Measurements from ENCODE around the gene TRIM44.

TRIM44 gene

DNA sequence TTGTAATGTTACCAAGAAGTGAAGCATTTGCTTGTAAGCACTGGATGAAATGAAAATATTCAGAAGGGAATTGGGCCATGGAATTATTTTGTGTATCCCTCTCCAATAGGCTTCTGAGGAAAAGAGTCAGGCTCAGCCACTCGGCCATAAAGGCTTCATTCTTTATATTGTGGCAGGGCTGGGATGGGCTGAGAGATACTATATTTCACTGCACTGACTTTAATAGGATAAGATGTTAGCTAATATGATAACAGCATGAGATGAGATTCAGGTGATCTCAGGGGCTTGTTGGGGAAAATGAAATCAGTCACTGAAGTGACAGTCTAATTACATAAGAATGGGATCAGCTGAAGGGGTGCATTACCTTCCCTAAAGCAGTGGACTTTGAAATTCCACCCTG lies 7.3 kb upstream of the TRIM44 start:
- TF ChIP-seq, protein P1, sequence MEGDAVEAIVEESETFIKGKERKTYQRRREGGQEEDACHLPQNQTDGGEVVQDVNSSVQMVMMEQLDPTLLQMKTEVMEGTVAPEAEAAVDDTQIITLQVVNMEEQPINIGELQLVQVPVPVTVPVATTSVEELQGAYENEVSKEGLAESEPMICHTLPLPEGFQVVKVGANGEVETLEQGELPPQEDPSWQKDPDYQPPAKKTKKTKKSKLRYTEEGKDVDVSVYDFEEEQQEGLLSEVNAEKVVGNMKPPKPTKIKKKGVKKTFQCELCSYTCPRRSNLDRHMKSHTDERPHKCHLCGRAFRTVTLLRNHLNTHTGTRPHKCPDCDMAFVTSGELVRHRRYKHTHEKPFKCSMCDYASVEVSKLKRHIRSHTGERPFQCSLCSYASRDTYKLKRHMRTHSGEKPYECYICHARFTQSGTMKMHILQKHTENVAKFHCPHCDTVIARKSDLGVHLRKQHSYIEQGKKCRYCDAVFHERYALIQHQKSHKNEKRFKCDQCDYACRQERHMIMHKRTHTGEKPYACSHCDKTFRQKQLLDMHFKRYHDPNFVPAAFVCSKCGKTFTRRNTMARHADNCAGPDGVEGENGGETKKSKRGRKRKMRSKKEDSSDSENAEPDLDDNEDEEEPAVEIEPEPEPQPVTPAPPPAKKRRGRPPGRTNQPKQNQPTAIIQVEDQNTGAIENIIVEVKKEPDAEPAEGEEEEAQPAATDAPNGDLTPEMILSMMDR (IDR thresholded peaks at IDR 0.05; ENCODE audit: insufficient read depth, low read length, poor library complexity, severe bottlenecking) = no peak
- no peak for TF ChIP-seq EZH2phosphoT487 (conservative IDR thresholded peaks at IDR 0.05; ENCODE audit: low read length)
- Histone ChIP-seq H3K4me2 (ENCODE audit: low read depth, low read length, poor library complexity, severe bottlenecking) (no peak overlapping the region), H3K9me3 (ENCODE audit: insufficient read depth, low read length) (no peaks in the 10 kb centered on the region), H3K9me2 (replicated peaks; ENCODE audit: insufficient read depth, low read length) (no peaks in the 10 kb centered on the region), H3K27me3 (ENCODE audit: low read length) (no peaks in the 10 kb centered on the region), H3K79me2 (ENCODE audit: insufficient read depth, low read length) (no peaks in the 10 kb centered on the region), H3K9ac (ENCODE audit: low read length) (no peak overlapping the region), H2AFZ (ENCODE audit: low read depth, low read length, severe bottlenecking) (no peak overlapping the region), H3F3A (ENCODE audit: insufficient read depth) (no peaks in the 10 kb centered on the region), H3K27ac (ENCODE audit: low read depth, low read length) (no peak overlapping the region), H3K36me3 (ENCODE audit: low read length) (no peaks in the 10 kb centered on the region), H3K4me3 (ENCODE audit: insufficient read depth, low read length, poor library complexity, severe bottlenecking) (no peak overlapping the region), H4K20me1 (ENCODE audit: low read depth, low read length) (no peaks in the 10 kb centered on the region)

DNA sequence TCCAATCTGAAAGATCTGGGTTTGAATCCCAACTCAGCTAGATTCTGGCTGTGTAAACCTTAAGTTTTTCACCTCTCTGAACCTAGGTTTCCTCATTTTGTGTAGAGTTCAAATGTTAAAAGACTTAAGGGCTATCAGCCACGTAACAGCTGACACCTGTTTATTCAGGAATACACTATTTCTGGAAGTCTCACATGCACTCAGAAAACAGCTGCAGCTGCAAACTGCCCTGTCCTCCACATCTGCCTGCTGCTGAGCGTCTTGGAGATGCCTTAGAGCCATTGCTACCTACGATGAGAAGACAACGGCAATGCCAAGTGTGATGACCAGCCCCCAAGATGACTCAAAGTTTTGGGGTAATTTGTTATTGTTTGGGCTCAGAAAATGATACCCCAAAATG lies 6.7 kb upstream of the TRIM44 start:
- no peak overlapping the region for H2AFZ ChIP-seq (ENCODE audit: low read depth, low read length, severe bottlenecking)
- no peaks in the 10 kb centered on the region for H3K9me3 ChIP-seq (ENCODE audit: insufficient read depth, low read length)
- TF ChIP-seq, protein P1 (IDR thresholded peaks at IDR 0.05; ENCODE audit: insufficient read depth, low read length, poor library complexity, severe bottlenecking) = no peak
- TF ChIP-seq EZH2phosphoT487 (conservative IDR thresholded peaks at IDR 0.05; ENCODE audit: low read length) = no peak
- no peaks in the 10 kb centered on the region for H3F3A ChIP-seq (ENCODE audit: insufficient read depth)
- no peaks in the 10 kb centered on the region for H4K20me1 ChIP-seq (ENCODE audit: low read depth, low read length)
- no peaks in the 10 kb centered on the region for H3K36me3 ChIP-seq (ENCODE audit: low read length)
- no peaks in the 10 kb centered on the region for H3K27me3 ChIP-seq (ENCODE audit: low read length)
- H3K27ac ChIP-seq (ENCODE audit: low read depth, low read length) = no peak overlapping the region
- no peaks in the 10 kb centered on the region for H3K79me2 ChIP-seq (ENCODE audit: insufficient read depth, low read length)
- no peak overlapping the region for H3K4me3 ChIP-seq (ENCODE audit: insufficient read depth, low read length, poor library complexity, severe bottlenecking)
- no peak overlapping the region for H3K4me2 ChIP-seq (ENCODE audit: low read depth, low read length, poor library complexity, severe bottlenecking)
- H3K9me2 ChIP-seq (replicated peaks; ENCODE audit: insufficient read depth, low read length) = no peaks in the 10 kb centered on the region
- H3K9ac ChIP-seq (ENCODE audit: low read length) = no peak overlapping the region

GRCh38 chr11:35658020-35658948 lies 4.3 kb upstream of the TRIM44 start:
- H3K36me3 ChIP-seq (ENCODE audit: low read length) = no peaks in the 10 kb centered on the region
- no peaks in the 10 kb centered on the region for H3K79me2 ChIP-seq (ENCODE audit: insufficient read depth, low read length)
- H3K9ac ChIP-seq (ENCODE audit: low read length) = no peak overlapping the region
- no peak overlapping the region for H2AFZ ChIP-seq (ENCODE audit: low read depth, low read length, severe bottlenecking)
- H3K9me2 ChIP-seq (replicated peaks; ENCODE audit: insufficient read depth, low read length) = no peaks in the 10 kb centered on the region
- no peaks in the 10 kb centered on the region for H3K9me3 ChIP-seq (ENCODE audit: insufficient read depth, low read length)
- no peak overlapping the region for H3K4me3 ChIP-seq (ENCODE audit: insufficient read depth, low read length, poor library complexity, severe bottlenecking)
- H3K27ac ChIP-seq (ENCODE audit: low read depth, low read length) = no peak overlapping the region
- H3F3A ChIP-seq (ENCODE audit: insufficient read depth) = no peaks in the 10 kb centered on the region
- no peak overlapping the region for H3K4me2 ChIP-seq (ENCODE audit: low read depth, low read length, poor library complexity, severe bottlenecking)
- H3K27me3 ChIP-seq (ENCODE audit: low read length) = no peaks in the 10 kb centered on the region
- H4K20me1 ChIP-seq (ENCODE audit: low read depth, low read length) = no peaks in the 10 kb centered on the region
- TF ChIP-seq, protein P1 (IDR thresholded peaks at IDR 0.05; ENCODE audit: insufficient read depth, low read length, poor library complexity, severe bottlenecking) = no peak
- no peak for TF ChIP-seq EZH2phosphoT487 (conservative IDR thresholded peaks at IDR 0.05; ENCODE audit: low read length)

Data from SU-DHL-6 (cell line).